Hepatocyte (in vitro differentiated cells): ENCODE measurements around the gene POLR3C.
"Not testable (repeated sequence)": the region's sequence is repeated elsewhere in the genome, so short reads cannot be mapped to it uniquely, and the experiment has no call there.

Experiments used
- CTCF ChIP-seq: fragments of 200-600 bp; sonication (generic); IDR thresholded peaks from 2 replicates; pipeline ENCODE4 v1.5.1; 2016; ENCODE audit warnings: antibody characterized with exemption, mild to moderate bottlenecking; ENCODE audit not compliant: poor library complexity
- EZH2 ChIP-seq: fragments of 200-600 bp; sonication (generic); IDR thresholded peaks from 2 replicates; pipeline ENCODE4 v1.6.1; 2016; ENCODE audit warnings: antibody characterized with exemption, mild to moderate bottlenecking, borderline replicate concordance

DNA sequence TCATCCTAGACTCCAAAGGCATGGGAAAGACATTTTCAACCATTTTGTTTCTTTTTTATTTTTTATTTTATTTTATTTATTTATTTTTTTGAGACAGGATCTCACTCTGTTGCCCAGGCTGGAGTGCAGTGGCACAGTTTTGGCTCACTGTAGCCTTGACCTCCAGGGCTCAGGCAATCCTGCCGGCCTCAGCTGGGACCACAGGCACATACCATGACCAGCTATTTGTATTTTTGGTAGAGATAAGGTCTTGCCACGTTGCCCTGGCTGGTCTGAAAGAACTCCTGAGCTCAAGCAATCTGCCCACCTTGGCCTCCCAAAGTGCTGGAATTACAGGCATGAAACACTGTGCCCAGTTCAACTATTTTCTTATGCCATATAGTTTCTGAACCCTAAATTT, 32.1 kb upstream of the POLR3C start:
- not testable (repeated sequence) for TF ChIP-seq CTCF, EZH2
